Measurements from ENCODE around the gene ANAPC1. TPM values are rescaled to one million over a fixed set of nuclear protein-coding genes. Genes with fewer than 3 reads are reported as not detected.
"Not testable (repeated sequence)": the region's sequence is repeated elsewhere in the genome, so short reads cannot be mapped to it uniquely, and the experiment has no call there.

The ANAPC1 gene
- polyA plus RNA-seq, 1 of the 3 experiments (the other 2 are of a cell fraction): 16.0 TPM

DNA sequence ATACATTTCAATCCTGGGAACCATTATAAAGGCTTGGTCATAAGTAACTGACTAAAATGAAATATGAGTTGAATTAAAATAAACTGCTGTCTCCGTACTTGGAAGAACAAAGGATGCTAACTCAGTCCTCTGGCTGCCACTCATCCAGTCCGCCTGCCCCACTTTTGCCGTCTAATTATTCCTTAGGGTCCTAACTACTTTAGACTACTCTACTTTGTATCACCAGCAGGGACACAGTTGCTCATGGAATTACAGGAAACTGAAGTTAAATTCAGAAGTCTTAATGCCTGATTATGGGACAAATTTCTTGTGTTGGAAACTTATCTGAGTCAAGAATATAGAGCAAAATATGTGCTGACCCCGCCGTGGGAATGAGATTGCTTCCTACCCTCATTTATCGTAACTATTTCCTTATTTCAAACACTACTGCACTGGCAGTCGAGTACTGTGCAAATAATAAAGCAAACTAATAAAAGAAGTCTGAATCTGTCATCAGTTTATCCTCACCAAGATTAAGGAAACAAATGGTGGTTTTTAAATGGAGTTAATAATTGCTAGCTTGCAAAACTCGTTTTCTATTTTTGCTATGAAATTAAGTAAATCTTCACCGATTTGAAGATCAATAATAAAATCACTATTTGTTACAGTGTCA is 102.4 kb downstream of the ANAPC1 start:
- H3K4me1 ChIP-seq (ENCODE audit: control insufficient read depth in 1 of 2, insufficient read depth in 2 of 2, low read depth in 1 of 2, low read length in 1 of 2); POLR2A ChIA-PET; H3K36me3 ChIP-seq (replicated peaks in 1 of 2; ENCODE audit: control insufficient read depth in 1 of 2, insufficient read depth in 2 of 2, low read length in 1 of 2); DNase-seq; H3K4me3 ChIP-seq (ENCODE audit: low read depth in 2 of 2, low read length in 1 of 2); H2AFZ ChIP-seq (ENCODE audit: low read depth); H3K9me3 ChIP-seq; H4K20me1 ChIP-seq (ENCODE audit: insufficient read depth); CTCF ChIA-PET; H3K79me2 ChIP-seq (ENCODE audit: insufficient read depth); H3K27ac ChIP-seq (ENCODE audit: low read depth in 2 of 2, low read length in 1 of 2); H3K4me2 ChIP-seq; H3K27me3 ChIP-seq (ENCODE audit: insufficient read depth); H3K9ac ChIP-seq; H3F3A ChIP-seq (replicated peaks; ENCODE audit: insufficient read depth); H3K9me2 ChIP-seq: not testable (repeated sequence)
- 71% methylated on average over 9 of the region's 9 CpGs for WGBS (ENCODE audit: low lambda C conversion rate)

DNA sequence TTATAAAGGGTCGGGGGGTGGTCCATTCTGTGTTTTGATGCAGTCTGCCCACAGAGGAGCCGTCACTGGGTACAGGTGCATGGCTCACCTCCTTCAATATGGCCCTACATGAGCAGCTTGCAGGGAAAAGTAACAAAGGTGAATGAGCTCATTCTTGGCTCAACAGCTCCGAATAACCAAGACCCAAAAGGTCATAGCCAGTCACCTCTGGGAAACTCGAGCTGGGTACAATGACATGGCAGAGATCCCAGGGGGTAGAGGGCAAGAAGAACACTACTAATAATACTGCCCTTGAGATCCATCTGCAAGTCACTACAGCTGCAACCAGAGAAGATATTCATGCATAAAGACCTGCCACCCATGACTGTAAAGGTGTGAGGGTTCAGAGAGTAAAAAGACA is 106.8 kb downstream of the ANAPC1 start:
- H3K9me3 ChIP-seq; POLR2A ChIA-PET; H3K4me3 ChIP-seq (ENCODE audit: low read depth in 2 of 2, low read length in 1 of 2); H2AFZ ChIP-seq (ENCODE audit: low read depth); CTCF ChIA-PET; H3K27me3 ChIP-seq (ENCODE audit: insufficient read depth); H4K20me1 ChIP-seq (ENCODE audit: insufficient read depth); H3F3A ChIP-seq (replicated peaks; ENCODE audit: insufficient read depth); H3K4me2 ChIP-seq; H3K9ac ChIP-seq; H3K36me3 ChIP-seq (replicated peaks in 1 of 2; ENCODE audit: control insufficient read depth in 1 of 2, insufficient read depth in 2 of 2, low read length in 1 of 2); H3K4me1 ChIP-seq (ENCODE audit: control insufficient read depth in 1 of 2, insufficient read depth in 2 of 2, low read depth in 1 of 2, low read length in 1 of 2); H3K27ac ChIP-seq (ENCODE audit: low read depth in 2 of 2, low read length in 1 of 2); H3K9me2 ChIP-seq; H3K79me2 ChIP-seq (ENCODE audit: insufficient read depth); DNase-seq: not testable (repeated sequence)
- WGBS (ENCODE audit: low lambda C conversion rate): 94% methylated on average over 4 of the region's 4 CpGs

DNA sequence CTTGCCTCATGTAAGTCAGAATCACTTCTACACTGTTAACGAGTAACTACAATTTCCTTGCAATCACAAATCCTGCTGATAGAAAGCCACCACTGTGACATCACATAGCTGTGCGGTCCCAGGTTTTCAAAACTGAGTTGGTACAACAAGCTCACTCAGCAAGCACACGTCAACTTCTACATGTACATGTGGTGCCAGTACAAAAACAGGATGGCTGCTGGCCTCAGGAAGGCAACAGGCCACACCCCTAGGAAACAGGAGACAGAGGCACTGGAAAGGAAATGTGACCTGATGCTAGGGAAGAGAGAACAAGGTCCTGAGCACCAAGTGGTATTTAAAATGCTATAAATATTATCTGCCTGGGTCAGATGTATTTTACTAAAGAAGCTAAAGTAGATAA is 107.7 kb downstream of the ANAPC1 start:
- H3K4me1 ChIP-seq (ENCODE audit: control insufficient read depth in 1 of 2, insufficient read depth in 2 of 2, low read depth in 1 of 2, low read length in 1 of 2); H3K9ac ChIP-seq; POLR2A ChIA-PET; H3K27me3 ChIP-seq (ENCODE audit: insufficient read depth); DNase-seq; H3K79me2 ChIP-seq (ENCODE audit: insufficient read depth); H3F3A ChIP-seq (replicated peaks; ENCODE audit: insufficient read depth); H3K27ac ChIP-seq (ENCODE audit: low read depth in 2 of 2, low read length in 1 of 2); H4K20me1 ChIP-seq (ENCODE audit: insufficient read depth); H3K36me3 ChIP-seq (replicated peaks in 1 of 2; ENCODE audit: control insufficient read depth in 1 of 2, insufficient read depth in 2 of 2, low read length in 1 of 2); CTCF ChIA-PET; H2AFZ ChIP-seq (ENCODE audit: low read depth); H3K9me3 ChIP-seq; H3K4me2 ChIP-seq; H3K4me3 ChIP-seq (ENCODE audit: low read depth in 2 of 2, low read length in 1 of 2); H3K9me2 ChIP-seq: not testable (repeated sequence)
- no CpG with 5 or more reads among the region's 3 CpGs for WGBS (ENCODE audit: low lambda C conversion rate)

DNA sequence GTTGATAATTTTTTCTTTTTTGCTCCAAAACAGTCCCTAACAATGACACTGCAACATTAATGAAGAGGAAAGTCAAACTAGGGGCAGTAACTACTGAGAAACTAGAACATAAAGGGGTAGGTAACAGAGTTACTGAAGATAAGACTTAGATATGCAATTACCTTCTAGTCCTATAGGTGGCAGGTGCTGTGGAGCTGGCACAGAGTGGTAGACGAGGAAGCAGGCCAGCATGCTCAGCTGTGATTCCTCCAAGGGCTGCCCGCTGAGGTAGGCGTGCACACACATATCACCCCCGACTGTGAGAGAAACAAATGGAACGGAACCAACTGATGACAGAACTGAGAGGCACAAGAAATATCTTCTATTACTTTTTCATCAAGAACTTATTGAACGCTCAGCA is 111.8 kb downstream of the ANAPC1 start:
- H3K4me1 ChIP-seq (ENCODE audit: control insufficient read depth in 1 of 2, insufficient read depth in 2 of 2, low read depth in 1 of 2, low read length in 1 of 2); H3F3A ChIP-seq (replicated peaks; ENCODE audit: insufficient read depth); H3K79me2 ChIP-seq (ENCODE audit: insufficient read depth); H3K9me2 ChIP-seq; H3K9ac ChIP-seq; H4K20me1 ChIP-seq (ENCODE audit: insufficient read depth); H3K9me3 ChIP-seq; H3K36me3 ChIP-seq (replicated peaks in 1 of 2; ENCODE audit: control insufficient read depth in 1 of 2, insufficient read depth in 2 of 2, low read length in 1 of 2); CTCF ChIA-PET; POLR2A ChIA-PET; H3K4me3 ChIP-seq (ENCODE audit: low read depth in 2 of 2, low read length in 1 of 2); H3K27ac ChIP-seq (ENCODE audit: low read depth in 2 of 2, low read length in 1 of 2); DNase-seq; H3K4me2 ChIP-seq; H2AFZ ChIP-seq (ENCODE audit: low read depth); H3K27me3 ChIP-seq (ENCODE audit: insufficient read depth): not testable (repeated sequence)
- WGBS (ENCODE audit: low lambda C conversion rate): 67% methylated on average over 1 of the region's 6 CpGs

DNA sequence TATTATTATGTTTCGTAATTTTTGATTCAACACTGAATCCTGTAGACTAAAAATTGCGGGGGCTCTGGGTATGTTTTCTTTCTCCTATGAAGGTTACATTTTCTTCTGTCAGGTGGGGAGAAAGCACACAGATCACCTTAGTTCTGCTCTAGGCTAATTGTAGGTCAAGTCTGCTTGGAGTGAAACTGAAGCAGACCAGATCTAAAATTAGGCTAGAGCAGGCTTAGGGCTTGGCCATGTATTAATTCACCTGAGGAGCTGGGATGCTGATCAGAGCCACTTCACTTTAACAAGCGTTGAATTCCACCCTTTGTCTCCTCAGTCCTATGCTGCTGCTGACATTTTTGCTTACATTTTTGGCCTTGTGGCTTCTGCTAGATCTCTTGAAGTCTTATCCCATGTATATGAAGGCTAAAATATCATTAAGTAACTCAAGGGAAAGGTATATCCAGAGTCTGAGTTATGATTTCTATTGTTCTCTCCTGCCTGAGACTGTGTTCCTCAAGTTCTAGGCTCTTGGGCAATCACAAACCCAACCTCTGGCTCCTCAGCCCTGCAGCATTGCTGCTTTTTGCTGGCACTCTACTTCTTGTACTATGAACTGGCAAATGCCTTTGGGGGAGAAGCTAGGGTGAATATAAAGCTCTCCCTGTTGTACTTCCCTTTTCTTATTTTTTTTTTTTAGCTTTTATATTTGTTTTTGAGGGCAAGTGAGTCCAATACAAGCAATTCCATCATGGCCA is 112.9 kb downstream of the ANAPC1 start:
- POLR2A ChIA-PET; H3K9me2 ChIP-seq; H3K27ac ChIP-seq (ENCODE audit: low read depth in 2 of 2, low read length in 1 of 2); H3K4me3 ChIP-seq (ENCODE audit: low read depth in 2 of 2, low read length in 1 of 2); CTCF ChIA-PET; H4K20me1 ChIP-seq (ENCODE audit: insufficient read depth); H3K79me2 ChIP-seq (ENCODE audit: insufficient read depth); H2AFZ ChIP-seq (ENCODE audit: low read depth); H3K9me3 ChIP-seq; H3K4me2 ChIP-seq; DNase-seq; H3K27me3 ChIP-seq (ENCODE audit: insufficient read depth); H3K9ac ChIP-seq; H3F3A ChIP-seq (replicated peaks; ENCODE audit: insufficient read depth); H3K36me3 ChIP-seq (replicated peaks in 1 of 2; ENCODE audit: control insufficient read depth in 1 of 2, insufficient read depth in 2 of 2, low read length in 1 of 2); H3K4me1 ChIP-seq (ENCODE audit: control insufficient read depth in 1 of 2, insufficient read depth in 2 of 2, low read depth in 1 of 2, low read length in 1 of 2): not testable (repeated sequence)
- 79% methylated on average over 2 of the region's 3 CpGs for WGBS (ENCODE audit: low lambda C conversion rate)

DNA sequence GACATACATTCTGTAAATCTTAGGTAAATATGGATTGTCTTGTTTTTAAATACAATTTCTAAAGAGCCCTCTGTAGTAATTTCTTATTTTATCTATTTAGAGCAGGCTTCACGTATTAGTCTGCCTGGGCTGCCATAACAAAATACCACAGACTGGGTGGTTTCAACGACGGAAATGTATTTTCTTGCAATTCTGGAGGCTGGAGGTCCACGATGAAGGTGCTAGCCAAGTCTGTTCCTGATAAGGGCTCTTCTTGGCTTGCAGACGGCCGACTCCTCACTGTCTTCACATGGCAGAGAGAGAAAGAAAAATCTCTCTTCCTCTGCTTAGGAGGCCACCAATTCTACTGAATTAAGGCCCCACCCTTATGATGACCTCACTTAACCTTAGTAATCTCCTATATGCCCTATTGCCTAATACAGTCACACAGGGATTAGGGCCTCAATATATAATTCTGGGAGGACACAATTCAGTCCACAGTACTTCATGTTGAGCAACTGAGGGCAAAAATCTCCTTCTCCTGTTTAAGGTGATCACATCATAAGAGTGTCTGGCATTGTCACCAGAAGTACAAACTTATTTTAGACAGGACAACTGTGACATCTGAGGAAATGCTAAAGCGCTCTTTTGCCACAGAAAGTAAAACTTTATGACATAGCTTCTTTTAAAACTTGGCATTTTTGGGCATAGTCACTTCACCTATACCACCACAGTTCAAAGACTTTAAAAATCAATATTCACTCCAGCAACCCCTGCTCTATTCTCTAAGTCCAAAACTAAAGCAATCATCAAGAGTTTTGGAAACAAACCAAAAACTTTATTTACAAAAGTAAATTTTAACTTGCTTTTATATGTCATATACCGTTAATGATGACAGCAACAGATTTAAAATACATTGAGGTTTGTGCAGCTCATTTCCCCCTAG is 115.5 kb downstream of the ANAPC1 start:
- WGBS (ENCODE audit: low lambda C conversion rate): 93% methylated on average over 7 of the region's 8 CpGs
- H2AFZ ChIP-seq (ENCODE audit: low read depth); H3F3A ChIP-seq (replicated peaks; ENCODE audit: insufficient read depth); H3K9me3 ChIP-seq; H3K4me3 ChIP-seq (ENCODE audit: low read depth in 2 of 2, low read length in 1 of 2); H4K20me1 ChIP-seq (ENCODE audit: insufficient read depth); H3K4me1 ChIP-seq (ENCODE audit: control insufficient read depth in 1 of 2, insufficient read depth in 2 of 2, low read depth in 1 of 2, low read length in 1 of 2); POLR2A ChIA-PET; H3K36me3 ChIP-seq (replicated peaks in 1 of 2; ENCODE audit: control insufficient read depth in 1 of 2, insufficient read depth in 2 of 2, low read length in 1 of 2); H3K79me2 ChIP-seq (ENCODE audit: insufficient read depth); H3K9me2 ChIP-seq; H3K4me2 ChIP-seq; H3K27me3 ChIP-seq (ENCODE audit: insufficient read depth); H3K9ac ChIP-seq; CTCF ChIA-PET; DNase-seq; H3K27ac ChIP-seq (ENCODE audit: low read depth in 2 of 2, low read length in 1 of 2): not testable (repeated sequence)

Measured in SK-N-SH (cell line).